Measurements from ENCODE around the gene AREG. TPM values are rescaled to one million over a fixed set of nuclear protein-coding genes. Genes with fewer than 3 reads are reported as not detected.

Gene AREG
- total and polyA plus RNA-seq, 2 of the 4 experiments (the other 2 are of a cell fraction): 0.17 to 0.18 TPM

DNA sequence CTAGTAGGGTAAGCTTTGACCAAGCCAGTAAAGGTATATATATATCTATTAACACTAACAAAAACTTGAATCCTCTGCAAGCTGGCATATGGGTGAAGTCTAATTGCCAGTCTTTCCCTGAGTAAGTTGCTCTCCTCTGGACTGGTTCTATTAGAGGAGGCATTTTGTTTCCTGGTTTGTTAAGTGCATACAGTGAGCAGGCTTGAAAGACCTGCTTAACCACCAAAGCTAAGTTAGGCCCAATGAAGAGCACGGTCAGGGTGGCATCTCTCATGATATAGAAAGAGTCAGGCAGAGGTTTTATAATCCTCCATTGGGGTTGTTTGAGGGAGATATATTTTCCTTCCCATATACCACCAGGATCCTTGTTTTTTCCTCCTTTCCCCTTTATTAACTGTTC is 9.6 kb upstream of the AREG start:
- no TSS peak for BruUV-seq (replicated peaks)
- no peak overlapping the region for H2BK20ac ChIP-seq (ENCODE audit: low read depth, low read length)
- H3K14ac ChIP-seq (replicated peaks; ENCODE audit: low read depth, low read length): no peak overlapping the region
- no peak overlapping the region for H3K18ac ChIP-seq (ENCODE audit: low read depth, low read length)
- CTCF ChIA-PET: no interaction called here
- no peaks in the 10 kb centered on the region for H4K20me1 ChIP-seq (ENCODE audit: insufficient read depth, low read length)
- in situ Hi-C loops (cut with MboI; ENCODE audit: low sequenced_read_pairs) (no loop called here), dilution Hi-C loops (cut with HindIII; ENCODE audit: low sequenced_read_pairs, unreplicated experiment) (no loop called here), intact Hi-C loops (cut with micrococcal nuclease) (no loop called here)
- no peak overlapping the region for H2BK15ac ChIP-seq (ENCODE audit: low read depth, low read length)
- no peak overlapping the region for H3K56ac ChIP-seq (ENCODE audit: extremely low read depth, insufficient read depth, low read length)
- no peak overlapping the region for H2BK120ac ChIP-seq (ENCODE audit: low read depth, low read length)
- no peak overlapping the region for H3K4me2 ChIP-seq (ENCODE audit: low read depth, low read length)
- no peak overlapping the region for H3K4me3 ChIP-seq (ENCODE audit: insufficient read depth, low read depth, low read length)
- WGBS, 2 experiments (ENCODE audit: extremely low coverage in 2 of 2, insufficient read length in 1 of 2): no CpG with 5 or more reads among the region's 1 CpG
- no peak overlapping the region for H2AK9ac ChIP-seq (replicated peaks; ENCODE audit: low read depth, low read length, poor library complexity)
- ATAC-seq (ENCODE audit: low read depth): no peak
- no peaks in the 10 kb centered on the region for H3K9me3 ChIP-seq (ENCODE audit: control insufficient read depth, insufficient read depth, low read length)
- H3K9me1 ChIP-seq (ENCODE audit: insufficient read depth, low read length): no peaks in the 10 kb centered on the region
- no peak for TF ChIP-seq SMC3 (IDR thresholded peaks at IDR 0.05; ENCODE audit: low read depth, low read length)
- H3K23ac ChIP-seq (ENCODE audit: low read depth, low read length): no peak overlapping the region
- H2AK5ac ChIP-seq (ENCODE audit: low read depth, low read length): no peak overlapping the region
- H4K91ac ChIP-seq (ENCODE audit: insufficient read depth, low read depth, low read length): no peak overlapping the region
- no peak overlapping the region for H3K4ac ChIP-seq (ENCODE audit: low read depth, low read length)
- no peaks in the 10 kb centered on the region for H3K79me1 ChIP-seq (ENCODE audit: low read depth in 1 of 2, low read length in 2 of 2)
- no peak for DNase-seq
- H2BK5ac ChIP-seq (ENCODE audit: low read depth, low read length, poor library complexity, severe bottlenecking): no peak overlapping the region
- H3K27ac ChIP-seq (ENCODE audit: insufficient read depth, low read length): no peak overlapping the region
- H4K5ac ChIP-seq (ENCODE audit: low read depth, low read length): no peak overlapping the region
- POLR2A ChIA-PET (ENCODE audit: unreplicated experiment): no interaction called here
- H3K27me3 ChIP-seq (ENCODE audit: control insufficient read depth, insufficient read depth, low read length): no peaks in the 10 kb centered on the region
- H3K9ac ChIP-seq (ENCODE audit: low read depth, low read length): no peak overlapping the region
- no peak overlapping the region for H2AFZ ChIP-seq (replicated peaks; ENCODE audit: low read length, poor library complexity)
- no peak overlapping the region for H4K8ac ChIP-seq (ENCODE audit: low read depth in 2 of 2, low read length in 2 of 2)
- H3K4me1 ChIP-seq (ENCODE audit: control insufficient read depth, insufficient read depth, low read length): no peaks in the 10 kb centered on the region
- no peaks in the 10 kb centered on the region for H3K36me3 ChIP-seq (ENCODE audit: control insufficient read depth, insufficient read depth, low read length)

Measured in IMR-90 (cell line).